Measurements from ENCODE around the gene ADGRB3. TPM values are rescaled to one million over a fixed set of nuclear protein-coding genes. Genes with fewer than 3 reads are reported as not detected.

Gene ADGRB3
- total and polyA plus RNA-seq, 5 experiments from 2014 or later = not detected

GRCh38 chr6:69135927-69136326 is 500.8 kb downstream of the ADGRB3 start:
- Mint-ChIP-seq H3K4me1 (no peaks in the 10 kb centered on the region), H3K4me3 (no peak overlapping the region), H3K27ac (no peak overlapping the region), H3K27me3 (no peaks in the 10 kb centered on the region), H3K36me3 (no peaks in the 10 kb centered on the region), H3K9me3 (peaks cover 0 to 19% (median 3%) of the 10 kb centered on the region in 9 donors)
- POLR2A ChIA-PET = no interaction called here
- no peak for ATAC-seq
- no peak for DNase-seq

DNA sequence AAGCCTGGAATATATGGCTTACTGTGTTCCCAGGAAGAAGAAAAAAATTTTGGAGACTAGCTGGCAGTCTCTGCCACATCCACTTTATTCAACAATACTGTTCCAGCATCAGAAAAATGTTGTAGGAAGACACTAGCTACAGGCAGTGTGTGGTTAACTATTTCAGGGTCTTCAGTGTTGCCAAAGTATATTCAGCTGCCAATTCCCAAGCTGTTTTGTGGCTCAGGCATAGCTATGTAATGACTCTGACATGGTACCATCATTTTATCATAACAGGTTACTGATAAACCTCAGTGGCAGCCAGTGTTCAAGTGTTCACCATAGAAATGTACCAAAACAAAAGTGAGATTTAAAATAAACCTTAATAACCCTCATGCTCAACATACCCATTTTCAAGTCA is 503.1 kb downstream of the ADGRB3 start:
- Mint-ChIP-seq H3K27me3 (no peaks in the 10 kb centered on the region), H3K4me1 (no peaks in the 10 kb centered on the region), H3K36me3 (no peaks in the 10 kb centered on the region), H3K27ac (no peak overlapping the region), H3K9me3 (peaks cover 0 to 23% (median 2%) of the 10 kb centered on the region in 9 donors), H3K4me3 (no peak overlapping the region)
- ATAC-seq (no peak), DNase-seq (no peak)
- POLR2A ChIA-PET = no interaction called here

- no peak overlapping the region for H3K4me3 Mint-ChIP-seq
- no peaks in the 10 kb centered on the region for H3K27me3 Mint-ChIP-seq
- ATAC-seq (no peak), DNase-seq (no peak)
- no peaks in the 10 kb centered on the region for H3K4me1 Mint-ChIP-seq
- peaks cover 0 to 17% (median 2%) of the 10 kb centered on the region in 9 donors for H3K9me3 Mint-ChIP-seq
- POLR2A ChIA-PET = no interaction called here
- no peak overlapping the region for H3K27ac Mint-ChIP-seq
- no peaks in the 10 kb centered on the region for H3K36me3 Mint-ChIP-seq
Observed at GRCh38 chr6:69138893-69139494, 503.9 kb downstream of the ADGRB3 start.

- DNase-seq (no peak), ATAC-seq (no peak)
- Mint-ChIP-seq H3K36me3 (no peaks in the 10 kb centered on the region), H3K9me3 (peaks cover 0 to 11% (median 1%) of the 10 kb centered on the region in 9 donors), H3K4me3 (no peak overlapping the region), H3K27me3 (no peaks in the 10 kb centered on the region), H3K27ac (no peak overlapping the region), H3K4me1 (no peaks in the 10 kb centered on the region)
- POLR2A ChIA-PET = no interaction called here
Observed at GRCh38 chr6:69145062-69145461, 510.0 kb downstream of the ADGRB3 start.

GRCh38 chr6:69146385-69146784 is 511.3 kb downstream of the ADGRB3 start:
- Mint-ChIP-seq H3K36me3 (no peaks in the 10 kb centered on the region), H3K4me1 (no peaks in the 10 kb centered on the region), H3K4me3 (no peak overlapping the region), H3K27ac (no peak overlapping the region), H3K9me3 (peaks cover 0 to 8% (median 0%) of the 10 kb centered on the region in 9 donors), H3K27me3 (no peaks in the 10 kb centered on the region)
- POLR2A ChIA-PET = no interaction called here
- no peak for DNase-seq
- no peak for ATAC-seq

DNA sequence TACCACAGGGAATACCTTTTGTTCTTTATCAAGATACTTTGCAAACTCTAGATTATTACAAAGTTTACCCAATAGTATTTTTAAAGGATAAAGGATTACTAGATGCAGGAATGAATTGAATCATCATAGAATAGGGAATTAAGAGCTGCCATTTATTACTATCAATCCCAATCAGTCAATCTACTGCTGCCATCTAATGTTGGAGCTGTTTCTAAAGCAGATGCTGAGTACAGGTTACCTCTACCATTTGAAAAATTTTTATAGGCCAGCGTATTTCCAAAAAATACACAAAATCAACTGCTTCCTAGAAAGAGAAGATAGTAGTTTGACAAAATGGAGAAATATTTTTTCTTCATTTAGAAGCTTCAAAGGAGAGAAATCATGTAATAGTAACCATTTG is 520.4 kb downstream of the ADGRB3 start:
- DNase-seq (no peak), ATAC-seq (no peak)
- Mint-ChIP-seq H3K27ac (no peak overlapping the region), H3K4me3 (no peak overlapping the region), H3K4me1 (no peaks in the 10 kb centered on the region), H3K27me3 (no peaks in the 10 kb centered on the region), H3K36me3 (no peaks in the 10 kb centered on the region), H3K9me3 (peaks cover 0 to 7% (median 0%) of the 10 kb centered on the region in 9 donors)
- POLR2A ChIA-PET = no interaction called here

DNA sequence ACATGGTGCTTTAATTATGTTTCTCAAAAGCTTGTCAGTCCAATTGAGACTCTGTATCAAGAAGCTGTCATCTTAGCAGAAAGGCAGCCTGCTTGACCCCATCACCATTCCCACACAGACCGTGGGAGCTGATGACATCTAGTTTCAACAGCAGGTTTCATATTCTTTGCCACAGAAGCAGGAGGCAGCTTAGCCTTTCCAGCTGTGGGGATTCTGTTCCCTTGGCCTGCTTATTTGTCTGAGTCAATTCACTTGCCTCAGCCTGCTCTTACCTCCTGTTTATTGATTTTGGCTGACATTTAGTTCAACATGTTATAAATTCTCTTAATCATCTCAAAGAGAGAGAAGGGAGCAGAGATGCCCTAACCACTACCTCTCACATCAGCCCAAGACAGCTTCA is 527.7 kb downstream of the ADGRB3 start:
- Mint-ChIP-seq H3K36me3 (no peaks in the 10 kb centered on the region), H3K4me3 (no peak overlapping the region), H3K27me3 (peaks cover 0 to 2% (median 0%) of the 10 kb centered on the region in 5 donors), H3K27ac (no peak overlapping the region), H3K4me1 (no peaks in the 10 kb centered on the region), H3K9me3 (peaks cover 0 to 7% (median 0%) of the 10 kb centered on the region in 9 donors)
- POLR2A ChIA-PET = no interaction called here
- ATAC-seq (no peak), DNase-seq (no peak)

- no peaks in the 10 kb centered on the region for H3K4me1 Mint-ChIP-seq
- H3K4me3 Mint-ChIP-seq = no peak overlapping the region
- DNase-seq = no peak
- no peaks in the 10 kb centered on the region for H3K36me3 Mint-ChIP-seq
- peaks cover 0 to 7% (median 0%) of the 10 kb centered on the region in 9 donors for H3K9me3 Mint-ChIP-seq
- H3K27me3 Mint-ChIP-seq = peaks cover 0 to 2% (median 0%) of the 10 kb centered on the region in 5 donors
- POLR2A ChIA-PET = no interaction called here
- H3K27ac Mint-ChIP-seq = no peak overlapping the region
- no peak for ATAC-seq
Observed at GRCh38 chr6:69164564-69165229, 529.6 kb downstream of the ADGRB3 start.

DNA sequence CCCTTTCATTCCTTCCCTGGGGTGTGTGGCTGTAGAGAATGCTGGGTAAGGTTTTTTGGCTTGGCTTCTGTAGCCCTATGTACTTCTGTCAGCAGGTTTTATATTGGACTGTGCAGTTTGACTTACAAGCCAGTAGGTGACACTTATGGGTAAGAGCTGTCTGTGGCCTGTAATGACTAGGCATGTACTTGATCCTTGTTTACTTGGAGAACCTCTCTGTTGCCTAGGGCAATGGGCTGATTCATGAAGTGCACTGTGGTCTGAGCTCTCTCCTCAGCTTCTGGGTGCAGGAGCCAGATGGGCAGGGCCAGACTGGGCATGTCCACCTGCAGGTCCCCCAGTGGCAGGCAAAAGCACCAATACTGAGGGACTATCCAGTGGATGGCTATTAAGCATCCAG is 544.6 kb downstream of the ADGRB3 start:
- Mint-ChIP-seq H3K9me3 (peaks cover 0 to 23% (median 5%) of the 10 kb centered on the region in 9 donors), H3K4me3 (no peak overlapping the region), H3K27me3 (no peaks in the 10 kb centered on the region), H3K4me1 (no peaks in the 10 kb centered on the region), H3K27ac (no peak overlapping the region), H3K36me3 (no peaks in the 10 kb centered on the region)
- no peak for ATAC-seq
- no peak for DNase-seq
- POLR2A ChIA-PET = no interaction called here

DNA sequence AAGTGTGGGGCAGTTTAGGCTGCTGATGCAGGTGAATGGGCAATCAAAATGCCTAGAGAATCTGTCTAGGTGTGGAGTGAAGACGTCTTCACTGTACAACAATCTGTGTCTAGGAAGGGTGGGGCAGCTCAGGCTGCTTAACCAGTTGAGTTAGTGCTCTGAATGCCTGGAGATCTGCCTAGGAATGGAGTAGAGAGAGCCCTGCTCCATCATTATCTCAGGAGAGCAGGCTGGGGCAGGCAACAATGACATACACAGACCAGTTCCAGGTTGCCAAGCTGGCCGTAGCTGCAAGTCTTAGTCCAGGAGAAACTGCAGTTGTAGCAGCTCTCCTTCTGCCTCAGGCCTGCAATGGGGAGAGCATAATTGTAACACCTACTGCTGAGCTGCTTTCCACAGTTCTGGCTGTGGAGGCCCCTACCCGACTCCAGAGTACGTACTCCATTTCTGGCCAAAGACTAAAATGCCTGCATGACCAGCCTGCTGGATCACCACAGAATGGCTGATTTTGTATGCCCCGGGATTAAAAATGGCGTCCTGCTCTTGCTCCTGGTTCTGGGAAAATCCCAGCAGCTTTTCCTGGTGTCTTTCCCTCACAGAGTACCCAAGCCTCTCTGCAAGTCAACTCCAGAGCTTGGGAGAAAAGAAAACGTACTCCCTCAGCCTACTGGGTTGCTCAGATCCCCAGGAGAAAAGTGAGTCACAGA is 545.4 kb downstream of the ADGRB3 start:
- POLR2A ChIA-PET = no interaction called here
- ATAC-seq (no peak), DNase-seq (no peak)
- Mint-ChIP-seq H3K36me3 (no peaks in the 10 kb centered on the region), H3K4me3 (no peak overlapping the region), H3K4me1 (no peaks in the 10 kb centered on the region), H3K27me3 (no peaks in the 10 kb centered on the region), H3K9me3 (peaks cover 0 to 23% (median 5%) of the 10 kb centered on the region in 9 donors), H3K27ac (no peak overlapping the region)

GRCh38 chr6:69181964-69182363 is 546.9 kb downstream of the ADGRB3 start:
- Mint-ChIP-seq H3K4me3 (no peak overlapping the region), H3K27ac (no peak overlapping the region), H3K27me3 (no peaks in the 10 kb centered on the region), H3K4me1 (no peaks in the 10 kb centered on the region), H3K36me3 (no peaks in the 10 kb centered on the region), H3K9me3 (peaks cover 0 to 16% (median 3%) of the 10 kb centered on the region in 9 donors)
- ATAC-seq = no peak
- DNase-seq = no peak
- POLR2A ChIA-PET = no interaction called here

GRCh38 chr6:69185276-69185675 is 550.2 kb downstream of the ADGRB3 start:
- Mint-ChIP-seq H3K9me3 (peaks cover 0 to 4% (median 0%) of the 10 kb centered on the region in 9 donors), H3K4me3 (no peak overlapping the region), H3K4me1 (no peaks in the 10 kb centered on the region), H3K27ac (no peak overlapping the region), H3K36me3 (no peaks in the 10 kb centered on the region), H3K27me3 (no peaks in the 10 kb centered on the region)
- no peak for ATAC-seq
- POLR2A ChIA-PET = no interaction called here
- no peak for DNase-seq

DNA sequence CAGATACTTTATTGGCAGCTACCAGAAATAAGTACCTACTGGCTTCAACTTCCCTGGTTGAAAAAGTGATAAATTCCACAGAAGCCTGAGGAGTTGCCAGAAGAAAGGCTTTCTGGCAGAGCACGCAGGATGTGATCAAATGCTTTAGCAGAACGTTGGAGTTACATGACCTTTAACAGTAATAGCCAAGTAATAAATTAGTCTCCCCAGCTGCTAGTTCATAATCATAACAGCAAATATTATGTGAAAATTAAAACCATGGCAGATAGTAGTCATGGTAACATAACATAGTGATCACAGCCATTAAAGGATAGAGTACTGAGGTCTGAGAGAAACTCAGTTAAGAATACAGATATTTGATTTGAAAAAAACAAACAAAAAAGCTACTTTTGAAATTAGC is 567.7 kb downstream of the ADGRB3 start:
- H3K4me3 Mint-ChIP-seq = no peak overlapping the region
- POLR2A ChIA-PET = no interaction called here

More for the DNA sequence above, 567.7 kb downstream of the ADGRB3 start:
- no peak overlapping the region for H3K27ac Mint-ChIP-seq
- no peaks in the 10 kb centered on the region for H3K27me3 Mint-ChIP-seq
- no peak for ATAC-seq
- no peak for DNase-seq
- no peaks in the 10 kb centered on the region for H3K4me1 Mint-ChIP-seq
- peaks cover 0 to 6% (median 0%) of the 10 kb centered on the region in 9 donors for H3K9me3 Mint-ChIP-seq
- no peaks in the 10 kb centered on the region for H3K36me3 Mint-ChIP-seq

Measured in naive thymus-derived CD8-positive, alpha-beta T cell (primary cell).